Measurements from ENCODE around the gene EHF. TPM values are rescaled to one million over a fixed set of nuclear protein-coding genes. Genes with fewer than 3 reads are reported as not detected.

Gene EHF
- total and polyA plus RNA-seq, 7 donors = 0.04 to 0.20 (median 0.13) TPM; not detected in 1

DNA sequence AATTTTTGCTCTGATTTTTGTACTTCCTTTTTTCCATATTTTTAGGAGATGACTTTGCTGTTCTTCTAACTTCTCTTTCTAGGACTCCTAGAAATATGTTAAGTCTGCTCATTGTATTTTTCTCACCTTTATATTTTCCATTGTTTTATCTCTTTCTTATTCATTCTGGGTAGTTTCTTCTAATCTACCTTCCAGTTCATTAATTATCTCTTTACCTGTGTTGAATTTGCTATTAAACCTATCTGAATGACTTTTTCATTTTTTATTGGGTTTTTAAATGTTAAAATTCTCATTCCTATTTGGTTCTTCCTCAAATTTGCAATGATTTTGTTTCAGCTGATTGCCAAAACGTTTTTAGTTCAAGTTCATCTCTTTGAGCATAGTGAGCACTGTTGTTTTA, 27.8 kb upstream of the EHF start:
- Histone ChIP-seq H3K4me1 (no peaks in the 10 kb centered on the region), H3K27ac (no peak overlapping the region), H3K4me3 (no peak overlapping the region), H3K36me3 (ENCODE audit: insufficient read depth in 1 of 2, low read depth in 1 of 2) (no peaks in the 10 kb centered on the region), H3K9me3 (no peaks in the 10 kb centered on the region), H3K27me3 (ENCODE audit: insufficient read depth in 3 of 3, low read length in 2 of 3) (peaks cover 0 to 5% (median 5%) of the 10 kb centered on the region in 3 donors)
- 20 to 28% (median 23%) methylated on average over 1 of the region's 1 CpG for WGBS, 3 donors
- DNase-seq = no peak
- ATAC-seq = no peak
- intact Hi-C loops (cut with DNase I) = loop anchor here in 1 of 2 donors (5.0 kb wide), 1 partner anchor 54 kb away; no protein-coding TSS in a partner anchor
- TF ChIP-seq, protein P1, sequence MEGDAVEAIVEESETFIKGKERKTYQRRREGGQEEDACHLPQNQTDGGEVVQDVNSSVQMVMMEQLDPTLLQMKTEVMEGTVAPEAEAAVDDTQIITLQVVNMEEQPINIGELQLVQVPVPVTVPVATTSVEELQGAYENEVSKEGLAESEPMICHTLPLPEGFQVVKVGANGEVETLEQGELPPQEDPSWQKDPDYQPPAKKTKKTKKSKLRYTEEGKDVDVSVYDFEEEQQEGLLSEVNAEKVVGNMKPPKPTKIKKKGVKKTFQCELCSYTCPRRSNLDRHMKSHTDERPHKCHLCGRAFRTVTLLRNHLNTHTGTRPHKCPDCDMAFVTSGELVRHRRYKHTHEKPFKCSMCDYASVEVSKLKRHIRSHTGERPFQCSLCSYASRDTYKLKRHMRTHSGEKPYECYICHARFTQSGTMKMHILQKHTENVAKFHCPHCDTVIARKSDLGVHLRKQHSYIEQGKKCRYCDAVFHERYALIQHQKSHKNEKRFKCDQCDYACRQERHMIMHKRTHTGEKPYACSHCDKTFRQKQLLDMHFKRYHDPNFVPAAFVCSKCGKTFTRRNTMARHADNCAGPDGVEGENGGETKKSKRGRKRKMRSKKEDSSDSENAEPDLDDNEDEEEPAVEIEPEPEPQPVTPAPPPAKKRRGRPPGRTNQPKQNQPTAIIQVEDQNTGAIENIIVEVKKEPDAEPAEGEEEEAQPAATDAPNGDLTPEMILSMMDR (IDR thresholded peaks at IDR 0.05) = no peak

DNA sequence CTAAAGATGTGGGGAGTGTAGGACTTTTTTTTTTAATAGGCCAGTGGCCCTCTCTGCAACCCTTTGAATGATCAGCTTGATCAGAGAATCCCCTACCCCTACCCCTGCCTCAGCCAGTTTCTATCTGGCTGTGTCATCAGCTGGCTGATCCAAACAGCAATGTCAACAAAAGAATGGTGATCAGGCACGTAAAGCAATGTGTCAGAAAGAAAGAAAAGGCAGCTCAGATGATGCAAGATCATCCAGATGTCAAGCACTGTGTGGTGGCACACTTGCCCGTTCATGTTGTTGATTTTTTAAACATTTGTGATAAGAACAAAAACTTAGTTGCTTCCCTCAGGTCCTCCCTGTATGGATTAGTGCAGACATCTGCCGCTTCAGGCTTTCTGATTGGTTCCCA, 26.3 kb upstream of the EHF start:
- TF ChIP-seq, protein P1 (IDR thresholded peaks at IDR 0.05) = no peak
- no peak overlapping the region for H3K4me3 ChIP-seq
- no peak overlapping the region for H3K27ac ChIP-seq
- H3K27me3 ChIP-seq (ENCODE audit: insufficient read depth in 3 of 3, low read length in 2 of 3) = peaks cover 0 to 5% (median 2%) of the 10 kb centered on the region in 3 donors
- intact Hi-C loops (cut with DNase I) = loop anchor here (5.0 kb wide), 2 partner anchors 48 to 53 kb away; no protein-coding TSS in a partner anchor
- ATAC-seq = no peak
- no peaks in the 10 kb centered on the region for H3K4me1 ChIP-seq
- no peak for DNase-seq
- H3K36me3 ChIP-seq (ENCODE audit: insufficient read depth in 1 of 2, low read depth in 1 of 2) = no peaks in the 10 kb centered on the region
- 79 to 82% (median 80%) methylated on average over 3 of the region's 3 CpGs for WGBS, 3 donors
- no peaks in the 10 kb centered on the region for H3K9me3 ChIP-seq

DNA sequence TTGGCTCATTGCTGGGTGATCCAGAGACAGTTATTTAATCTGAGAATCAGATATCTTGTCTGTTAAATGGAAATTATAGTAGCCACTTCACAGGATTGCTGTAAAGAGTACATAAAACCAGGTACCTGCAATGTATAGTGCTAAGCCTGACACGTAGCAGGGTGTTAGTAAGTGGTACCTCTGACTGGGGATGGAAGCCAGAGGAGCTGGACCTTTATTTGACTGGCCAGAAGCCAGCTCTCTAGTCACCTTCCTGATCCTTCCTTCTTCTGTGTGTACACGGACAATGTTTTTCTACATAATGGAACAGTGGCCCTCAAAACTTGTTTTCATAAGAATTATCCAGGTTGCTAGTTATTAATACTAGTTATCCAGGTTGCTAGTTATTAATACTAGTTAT, 25.5 kb upstream of the EHF start:
- WGBS, 3 donors = 77 to 79% (median 79%) methylated on average over 2 of the region's 2 CpGs
- intact Hi-C loops (cut with DNase I) = loop anchor here in 1 of 2 donors (5.0 kb wide), 1 partner anchor 47 kb away; no protein-coding TSS in a partner anchor

DNA sequence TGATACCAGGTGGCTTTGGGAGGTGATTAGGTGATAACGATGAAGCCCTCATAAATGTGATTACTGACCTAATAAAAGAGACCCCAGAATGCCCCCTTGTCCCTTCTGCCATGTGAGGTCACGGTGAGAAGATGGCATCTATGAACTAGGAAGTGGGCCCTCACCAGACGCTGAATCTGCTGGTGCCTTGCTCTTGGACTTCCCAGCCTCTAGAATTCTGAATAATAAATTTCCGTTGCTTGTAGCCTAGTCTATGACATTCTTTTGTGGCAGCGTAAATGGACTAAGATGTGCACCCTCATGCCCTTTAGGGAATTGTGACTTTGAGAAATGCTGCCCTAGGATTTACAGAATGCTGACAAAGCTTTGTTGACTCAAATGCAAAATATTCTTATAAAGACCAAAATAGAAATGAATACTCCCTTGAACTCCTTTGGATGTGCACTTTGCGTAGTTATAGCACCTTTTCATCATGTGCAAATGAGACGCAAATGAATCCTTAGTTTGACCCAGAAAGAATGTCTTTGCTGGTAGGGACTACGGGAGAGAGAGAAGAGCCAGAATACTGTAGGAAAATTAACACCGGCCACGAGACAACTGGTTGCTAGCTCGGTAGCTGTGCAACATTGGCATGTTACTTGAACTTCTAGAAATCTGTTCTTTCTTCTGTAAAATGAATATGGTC, 24.8 kb upstream of the EHF start:
- intact Hi-C loops (cut with DNase I) = loop anchor here in 1 of 2 donors (5.0 kb wide), 1 partner anchor 46 kb away; no protein-coding TSS in a partner anchor
- 94% methylated on average over 11 of the region's 11 CpGs for WGBS, 3 donors

More for the DNA sequence above, 25.5 kb upstream of the EHF start:
- no peaks in the 10 kb centered on the region for H3K9me3 ChIP-seq
- peaks cover 0 to 5% (median 2%) of the 10 kb centered on the region in 3 donors for H3K27me3 ChIP-seq (ENCODE audit: insufficient read depth in 3 of 3, low read length in 2 of 3)
- no peaks in the 10 kb centered on the region for H3K36me3 ChIP-seq (ENCODE audit: insufficient read depth in 1 of 2, low read depth in 1 of 2)
- TF ChIP-seq, protein P1 (IDR thresholded peaks at IDR 0.05) = no peak
- ATAC-seq (no peak), DNase-seq (no peak)
- H3K4me1 ChIP-seq = no peaks in the 10 kb centered on the region
- H3K27ac ChIP-seq = no peak overlapping the region
- no peak overlapping the region for H3K4me3 ChIP-seq

More for the DNA sequence above, 24.8 kb upstream of the EHF start:
- H3K9me3 ChIP-seq = no peaks in the 10 kb centered on the region
- no peaks in the 10 kb centered on the region for H3K4me1 ChIP-seq
- DNase-seq = no peak
- H3K27me3 ChIP-seq (ENCODE audit: insufficient read depth in 3 of 3, low read length in 2 of 3) = peaks cover 0 to 5% (median 2%) of the 10 kb centered on the region in 3 donors
- TF ChIP-seq, protein P1 (IDR thresholded peaks at IDR 0.05) = no peak
- H3K36me3 ChIP-seq (ENCODE audit: insufficient read depth in 1 of 2, low read depth in 1 of 2) = no peaks in the 10 kb centered on the region
- no peak overlapping the region for H3K27ac ChIP-seq
- ATAC-seq = no peak
- no peak overlapping the region for H3K4me3 ChIP-seq
